ENCODE results near the gene MAP2K1.

MAP2K1 gene

GRCh38 chr15:66508293-66508883 is 121.7 kb downstream of the MAP2K1 start:
- no peak for DNase-seq

GRCh38 chr15:66514586-66514985 is 127.9 kb downstream of the MAP2K1 start:
- DNase-seq: no peak

- no peak for DNase-seq
Observed at GRCh38 chr15:66515901-66516322, 129.2 kb downstream of the MAP2K1 start.

GRCh38 chr15:66523926-66524325 is 137.2 kb downstream of the MAP2K1 start:
- DNase-seq: no peak

- no peak for DNase-seq
Observed at GRCh38 chr15:66524838-66525237, 138.1 kb downstream of the MAP2K1 start.

- no peak for DNase-seq
Observed at GRCh38 chr15:66535056-66535455, 148.3 kb downstream of the MAP2K1 start.

All from activated CD4-positive, alpha-beta T cell treated with anti-CD3 and anti-CD28 coated beads, Interleukin-10, Interleukin-2, amounts not matched to agents 100 ng/mL and 50 ng/mL, durations not matched to agents 16 hours and 8 hours (primary cell).